AG08395 (cell line): ENCODE results near the gene CCDC40.

ENCODE experiments used
- DNase-seq: peaks from one replicate; pipeline ENCODE4 v3.0.0; 2012; ENCODE audit warnings: mixed read lengths, low spot score

CCDC40 gene

DNA sequence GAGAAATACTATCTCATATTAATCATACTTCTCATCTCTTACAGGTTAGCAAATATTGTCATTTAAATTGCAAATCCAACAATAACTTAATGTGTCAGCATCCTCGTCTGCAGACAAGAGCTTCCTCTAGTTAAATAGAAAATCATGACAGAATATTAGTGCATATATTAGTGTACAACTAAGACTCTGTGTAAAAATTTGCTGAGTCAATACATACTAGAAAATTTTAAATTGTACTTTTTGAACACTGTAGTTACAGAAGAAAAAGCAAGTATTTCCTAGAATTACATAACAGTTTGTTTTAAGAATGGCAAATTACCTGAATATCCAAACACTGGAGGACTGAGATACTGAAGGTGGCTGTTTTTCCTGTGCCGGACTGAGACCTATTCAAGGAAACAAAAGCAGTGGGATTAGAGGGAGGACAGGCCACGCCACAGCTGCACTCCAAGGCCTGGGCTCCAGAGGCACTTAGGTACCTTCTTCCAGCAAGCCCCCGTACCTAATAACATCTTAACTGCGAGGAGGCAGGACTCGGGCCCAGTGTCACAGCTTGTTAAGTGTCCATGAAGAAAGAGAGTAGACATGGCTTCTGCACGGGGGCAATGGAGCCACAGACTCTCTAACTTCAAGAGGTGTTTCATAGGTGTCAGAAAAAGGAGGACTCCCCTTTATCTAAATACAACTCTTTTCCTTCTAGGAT is 105.2 kb downstream of the CCDC40 start:
- DNase-seq: no peak

DNA sequence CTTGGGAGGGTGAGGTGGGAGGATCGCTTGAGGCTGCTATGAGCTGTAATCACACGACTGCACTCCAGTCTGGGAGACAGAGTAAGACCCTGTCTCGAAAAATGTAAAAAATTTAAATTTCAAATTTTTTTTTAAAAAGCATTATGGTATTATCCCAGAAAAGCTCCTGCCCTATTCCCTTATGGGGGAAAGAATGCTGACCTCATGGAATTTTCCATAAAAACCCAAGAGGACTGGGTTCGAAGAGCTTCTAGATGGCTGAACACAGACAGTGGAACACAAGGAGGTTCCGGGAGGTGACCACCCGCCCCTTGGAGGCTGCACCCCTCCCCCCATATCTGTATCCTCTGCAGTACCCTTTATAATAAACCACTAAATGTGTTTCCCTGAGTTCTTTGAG is 106.5 kb downstream of the CCDC40 start:
- DNase-seq: no peak

DNA sequence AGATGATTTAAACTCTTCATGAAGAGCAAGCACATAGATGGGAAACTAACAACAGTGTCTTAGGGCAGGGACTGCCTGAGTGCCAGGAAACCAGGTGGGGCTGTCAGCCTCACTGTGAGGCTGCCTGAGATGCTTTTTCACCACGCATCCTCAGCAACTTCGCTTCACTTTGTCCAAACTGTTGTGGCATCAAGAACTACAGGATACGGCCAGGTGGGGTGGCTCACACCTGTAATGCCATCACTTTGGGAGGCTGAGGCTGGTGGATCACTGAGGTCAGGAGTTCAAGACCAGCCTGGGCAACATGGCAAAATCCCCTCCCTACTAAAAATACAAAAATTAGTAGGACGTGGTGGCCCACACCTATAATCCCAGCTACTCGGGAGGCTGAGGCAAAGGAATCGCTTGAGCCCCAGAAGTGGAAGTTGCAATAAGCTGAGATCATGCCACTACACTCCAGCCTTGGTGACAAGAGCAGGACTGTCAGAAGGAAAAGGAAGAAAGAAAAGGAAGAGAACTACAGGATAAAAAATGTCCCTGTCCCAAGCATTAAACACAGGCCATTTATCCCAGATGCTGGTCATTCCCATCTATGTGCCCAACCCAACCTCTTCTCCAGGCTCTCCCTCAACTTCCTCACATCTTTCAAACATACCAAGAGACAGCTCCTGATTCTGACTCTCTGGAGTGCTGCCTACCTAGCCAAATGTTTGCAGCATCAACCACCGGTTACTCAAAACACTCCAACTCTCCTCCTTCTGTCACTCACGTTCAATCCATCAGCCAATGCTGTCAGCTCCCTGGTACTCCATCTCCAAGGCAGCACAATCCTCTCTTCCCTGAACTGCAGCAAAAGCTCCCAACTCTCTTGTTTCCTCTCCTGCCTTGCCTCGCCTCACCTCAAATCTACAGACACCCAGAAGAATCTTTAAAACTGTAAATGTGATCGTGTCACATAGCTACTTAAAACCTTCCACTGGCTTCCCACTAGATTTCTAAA is 108.9 kb downstream of the CCDC40 start:
- no peak for DNase-seq

DNA sequence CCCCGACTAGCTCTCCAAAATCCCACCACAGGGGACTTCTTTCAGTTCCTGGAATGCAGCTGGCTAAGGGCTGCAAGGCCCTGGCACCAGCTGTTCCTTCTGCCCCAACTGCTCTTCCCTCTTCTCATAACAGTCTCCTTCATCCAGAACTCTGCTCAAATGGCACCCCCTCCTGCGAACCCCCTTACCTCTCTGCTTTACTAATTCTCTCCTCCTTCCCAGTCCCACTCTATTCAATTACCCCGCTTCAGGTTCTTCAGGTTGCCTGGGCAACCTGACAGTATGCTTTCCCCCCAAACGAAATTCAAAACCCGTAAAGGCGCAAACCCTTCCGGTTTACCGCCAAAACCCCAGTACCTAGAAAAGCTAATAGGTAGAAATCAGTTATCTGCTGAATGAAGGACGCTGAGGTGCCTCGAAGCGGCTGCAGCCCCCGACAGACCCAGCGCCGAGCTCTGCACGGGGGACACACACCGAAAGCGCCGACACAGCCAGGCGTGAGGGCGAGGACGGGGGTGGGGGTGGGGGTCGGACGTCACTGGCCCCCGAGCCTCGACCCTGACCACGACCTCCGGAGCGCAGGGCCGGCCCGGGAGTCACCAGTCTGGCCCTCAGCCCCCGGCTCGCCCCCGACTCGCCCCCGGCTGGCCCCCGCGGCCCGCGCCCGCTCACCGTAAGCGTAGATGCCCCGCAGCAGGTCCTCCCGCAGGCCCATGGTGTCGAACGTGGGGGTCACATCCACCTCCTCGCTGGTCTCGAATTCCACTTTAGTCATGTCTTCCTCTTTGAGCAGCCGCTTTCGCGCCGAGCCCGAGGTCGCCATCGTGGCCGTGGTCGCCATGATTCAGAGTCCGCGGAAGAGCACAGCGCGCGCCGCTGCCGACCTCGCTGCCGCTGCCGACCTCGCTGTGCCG is 109.9 kb downstream of the CCDC40 start:
- no peak for DNase-seq

DNA sequence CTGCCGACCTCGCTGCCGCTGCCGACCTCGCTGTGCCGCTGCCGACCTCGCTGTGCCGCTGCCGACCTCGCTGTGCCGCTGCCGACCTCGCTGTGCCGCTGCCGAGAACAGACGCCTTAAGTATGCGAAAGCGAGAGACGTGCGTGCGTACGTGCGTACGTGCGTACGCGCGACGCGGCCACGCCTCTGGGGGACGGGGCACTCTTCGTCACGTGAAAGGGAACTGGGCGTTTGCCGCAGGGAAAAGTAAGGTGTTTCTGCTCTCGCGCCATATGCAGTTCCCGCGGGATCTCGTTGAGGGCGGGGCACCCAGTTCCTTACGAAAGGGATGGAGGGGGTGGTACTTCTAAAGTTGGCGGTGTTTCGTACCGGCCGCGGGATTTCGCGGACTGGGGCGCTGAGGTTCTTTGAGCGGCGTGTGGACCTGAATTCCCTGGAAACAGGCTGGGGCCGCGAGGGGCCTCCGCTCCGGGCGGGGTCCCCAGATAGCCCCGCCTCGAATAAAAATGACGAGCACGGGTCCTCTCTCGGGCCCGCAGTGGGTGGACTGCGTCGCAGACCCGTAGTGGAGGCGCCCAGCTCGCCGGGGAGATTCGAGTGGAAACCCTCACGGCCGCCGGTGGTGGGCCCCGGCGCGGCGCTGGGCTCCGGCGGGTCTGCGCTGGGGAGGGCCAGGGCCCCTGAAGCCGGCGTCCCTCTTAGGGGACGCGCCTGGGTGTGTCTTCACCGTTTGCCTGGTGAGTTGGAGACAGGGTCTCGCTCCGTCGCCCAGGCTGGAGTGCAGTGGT is 110.8 kb downstream of the CCDC40 start, which contains the start of gene EIF4A3:
EIF4A3 (minus strand) TSS at position 94 of the 788 bp plus-strand sequence. CDS start 167 bp downstream, outside the sequence.
- DNase-seq: peak; percentile 98
